Measurements from ENCODE around the gene ZFYVE9. TPM values are rescaled to one million over a fixed set of nuclear protein-coding genes. Genes with fewer than 3 reads are reported as not detected.

Gene ZFYVE9
- total RNA-seq, 1 experiment from 2014 or later, result 19.6 TPM

GRCh38 chr1:52140633-52141512 lies 1.0 kb upstream of the ZFYVE9 start:
- Mint-ChIP-seq H3K4me3 (peak overlapping the region; percentile 73), H3K27ac (no peak overlapping the region), H3K27me3 (ENCODE audit: low read depth) (peaks cover 18% of the 10 kb centered on the region), H3K9me3 (no peaks in the 10 kb centered on the region), H3K4me1 (peaks cover 15% of the 10 kb centered on the region), H3K36me3 (no peaks in the 10 kb centered on the region)
- ATAC-seq (no peak), DNase-seq (ENCODE audit: low spot score) (no peak)
- POLR2A ChIA-PET, result interaction anchor here (0.6 kb wide), 1 partner anchor 208 kb away, joined by 10 read pairs; no protein-coding TSS in a partner anchor
- no peak for TF ChIP-seq FOXP4 (CRISPR knock-in tag; IDR thresholded peaks at IDR 0.05)
- no peak for TF ChIP-seq ESRRA (CRISPR knock-in tag; IDR thresholded peaks at IDR 0.05; ENCODE audit: borderline replicate concordance)
- no peak for TF ChIP-seq TCF7 (CRISPR knock-in tag; IDR thresholded peaks at IDR 0.05; ENCODE audit: low read depth)
- TF ChIP-seq, protein P1, sequence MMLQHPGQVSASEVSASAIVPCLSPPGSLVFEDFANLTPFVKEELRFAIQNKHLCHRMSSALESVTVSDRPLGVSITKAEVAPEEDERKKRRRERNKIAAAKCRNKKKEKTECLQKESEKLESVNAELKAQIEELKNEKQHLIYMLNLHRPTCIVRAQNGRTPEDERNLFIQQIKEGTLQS (CRISPR knock-in tag; conservative IDR thresholded peaks at IDR 0.05), result no peak
- CTCF ChIA-PET, result interaction anchor here (0.6 kb wide), 1 partner anchor 28 kb away, joined by 3 read pairs; no protein-coding TSS in a partner anchor

DNA sequence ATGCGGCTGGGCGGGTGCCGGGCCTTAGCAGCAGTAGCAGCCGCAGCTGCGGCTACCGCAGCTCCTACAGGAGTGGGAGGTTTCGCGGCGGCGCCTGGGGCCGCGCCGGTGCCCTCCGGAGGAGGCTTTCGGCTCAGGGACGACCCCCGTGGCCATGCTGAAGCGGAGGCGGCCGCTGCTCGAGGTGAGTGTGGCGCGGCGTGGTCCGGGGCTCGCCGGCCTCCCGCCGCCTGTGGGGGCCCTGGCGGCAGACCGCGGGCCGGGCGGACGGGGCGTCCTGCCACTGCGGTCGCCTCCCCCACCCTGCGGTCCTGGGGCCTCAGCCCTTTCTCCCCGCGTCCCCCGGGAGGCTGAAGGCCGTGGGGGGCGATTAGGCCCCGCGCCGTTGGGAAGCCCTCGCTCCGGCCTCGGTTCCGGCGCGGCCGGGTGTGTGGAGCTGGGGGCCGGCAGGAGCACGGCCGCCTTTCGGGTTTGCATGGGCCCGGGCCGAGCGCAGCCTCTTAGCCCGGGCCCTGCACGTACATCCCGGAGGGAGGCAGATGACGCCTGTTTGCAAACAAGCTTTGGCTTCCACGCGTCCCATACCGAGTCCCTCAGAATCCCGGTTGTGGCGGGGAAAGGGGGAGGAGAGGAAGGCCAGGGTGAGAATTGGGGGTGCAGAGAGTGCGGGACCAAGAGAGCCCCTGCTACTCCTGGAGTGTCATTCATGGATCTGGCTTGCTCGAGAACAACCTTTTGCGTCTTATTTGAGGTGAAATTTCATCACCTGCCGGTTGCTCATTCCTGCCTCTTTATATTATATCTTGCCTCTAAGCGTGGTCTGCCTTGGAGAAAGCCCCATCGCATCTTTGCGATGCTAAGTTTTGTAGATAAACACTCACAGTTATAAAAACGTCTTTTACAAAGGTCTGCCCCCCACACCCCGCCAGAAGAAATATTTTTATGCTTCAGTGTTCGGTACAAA lies 613 bp downstream of the ZFYVE9 start:
- DNase-seq (ENCODE audit: low spot score), result peak; percentile 55
- Mint-ChIP-seq H3K36me3 (no peaks in the 10 kb centered on the region), H3K4me1 (peaks cover 15% of the 10 kb centered on the region), H3K4me3 (peak overlapping the region; percentile 86), H3K27me3 (ENCODE audit: low read depth) (peaks cover 18% of the 10 kb centered on the region), H3K27ac (no peak overlapping the region), H3K9me3 (no peaks in the 10 kb centered on the region)
- peak; percentile 51 for ATAC-seq
- POLR2A ChIA-PET, result interaction anchor here (1.0 to 1.5 kb wide), 2 partner anchors 9 to 87 kb away, joined by 3 to 7 read pairs; partner anchors contain the start of gene TXNDC12
- CTCF ChIA-PET, result interaction anchor here (0.6 to 1.7 kb wide), 6 partner anchors 15 to 226 kb away, joined by 3 to 7 read pairs (median 3); no protein-coding TSS in a partner anchor
- TF ChIP-seq, protein P2, sequence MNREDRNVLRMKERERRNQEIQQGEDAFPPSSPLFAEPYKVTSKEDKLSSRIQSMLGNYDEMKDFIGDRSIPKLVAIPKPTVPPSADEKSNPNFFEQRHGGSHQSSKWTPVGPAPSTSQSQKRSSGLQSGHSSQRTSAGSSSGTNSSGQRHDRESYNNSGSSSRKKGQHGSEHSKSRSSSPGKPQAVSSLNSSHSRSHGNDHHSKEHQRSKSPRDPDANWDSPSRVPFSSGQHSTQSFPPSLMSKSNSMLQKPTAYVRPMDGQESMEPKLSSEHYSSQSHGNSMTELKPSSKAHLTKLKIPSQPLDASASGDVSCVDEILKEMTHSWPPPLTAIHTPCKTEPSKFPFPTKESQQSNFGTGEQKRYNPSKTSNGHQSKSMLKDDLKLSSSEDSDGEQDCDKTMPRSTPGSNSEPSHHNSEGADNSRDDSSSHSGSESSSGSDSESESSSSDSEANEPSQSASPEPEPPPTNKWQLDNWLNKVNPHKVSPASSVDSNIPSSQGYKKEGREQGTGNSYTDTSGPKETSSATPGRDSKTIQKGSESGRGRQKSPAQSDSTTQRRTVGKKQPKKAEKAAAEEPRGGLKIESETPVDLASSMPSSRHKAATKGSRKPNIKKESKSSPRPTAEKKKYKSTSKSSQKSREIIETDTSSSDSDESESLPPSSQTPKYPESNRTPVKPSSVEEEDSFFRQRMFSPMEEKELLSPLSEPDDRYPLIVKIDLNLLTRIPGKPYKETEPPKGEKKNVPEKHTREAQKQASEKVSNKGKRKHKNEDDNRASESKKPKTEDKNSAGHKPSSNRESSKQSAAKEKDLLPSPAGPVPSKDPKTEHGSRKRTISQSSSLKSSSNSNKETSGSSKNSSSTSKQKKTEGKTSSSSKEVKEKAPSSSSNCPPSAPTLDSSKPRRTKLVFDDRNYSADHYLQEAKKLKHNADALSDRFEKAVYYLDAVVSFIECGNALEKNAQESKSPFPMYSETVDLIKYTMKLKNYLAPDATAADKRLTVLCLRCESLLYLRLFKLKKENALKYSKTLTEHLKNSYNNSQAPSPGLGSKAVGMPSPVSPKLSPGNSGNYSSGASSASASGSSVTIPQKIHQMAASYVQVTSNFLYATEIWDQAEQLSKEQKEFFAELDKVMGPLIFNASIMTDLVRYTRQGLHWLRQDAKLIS (CRISPR knock-in tag; IDR thresholded peaks at IDR 0.05; ENCODE audit: borderline replicate concordance), result no peak
- TF ChIP-seq, protein P3, sequence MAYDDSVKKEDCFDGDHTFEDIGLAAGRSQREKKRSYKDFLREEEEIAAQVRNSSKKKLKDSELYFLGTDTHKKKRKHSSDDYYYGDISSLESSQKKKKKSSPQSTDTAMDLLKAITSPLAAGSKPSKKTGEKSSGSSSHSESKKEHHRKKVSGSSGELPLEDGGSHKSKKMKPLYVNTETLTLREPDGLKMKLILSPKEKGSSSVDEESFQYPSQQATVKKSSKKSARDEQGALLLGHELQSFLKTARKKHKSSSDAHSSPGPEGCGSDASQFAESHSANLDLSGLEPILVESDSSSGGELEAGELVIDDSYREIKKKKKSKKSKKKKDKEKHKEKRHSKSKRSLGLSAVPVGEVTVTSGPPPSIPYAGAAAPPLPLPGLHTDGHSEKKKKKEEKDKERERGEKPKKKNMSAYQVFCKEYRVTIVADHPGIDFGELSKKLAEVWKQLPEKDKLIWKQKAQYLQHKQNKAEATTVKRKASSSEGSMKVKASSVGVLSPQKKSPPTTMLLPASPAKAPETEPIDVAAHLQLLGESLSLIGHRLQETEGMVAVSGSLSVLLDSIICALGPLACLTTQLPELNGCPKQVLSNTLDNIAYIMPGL (CRISPR knock-in tag; IDR thresholded peaks at IDR 0.05), result peak; percentile 13; the same call in 1 of the 2 replicates
- TF ChIP-seq, protein P4, sequence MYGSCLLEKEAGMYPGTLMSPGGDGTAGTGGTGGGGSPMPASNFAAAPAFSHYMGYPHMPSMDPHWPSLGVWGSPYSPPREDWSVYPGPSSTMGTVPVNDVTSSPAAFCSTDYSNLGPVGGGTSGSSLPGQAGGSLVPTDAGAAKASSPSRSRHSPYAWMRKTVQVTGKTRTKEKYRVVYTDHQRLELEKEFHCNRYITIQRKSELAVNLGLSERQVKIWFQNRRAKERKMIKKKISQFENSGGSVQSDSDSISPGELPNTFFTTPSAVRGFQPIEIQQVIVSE (CRISPR knock-in tag; IDR thresholded peaks at IDR 0.05; ENCODE audit: borderline replicate concordance), result no peak
- TF ChIP-seq ZBTB21 (CRISPR knock-in tag; IDR thresholded peaks at IDR 0.05; ENCODE audit: borderline replicate concordance), result no peak
- TF ChIP-seq, protein P5, sequence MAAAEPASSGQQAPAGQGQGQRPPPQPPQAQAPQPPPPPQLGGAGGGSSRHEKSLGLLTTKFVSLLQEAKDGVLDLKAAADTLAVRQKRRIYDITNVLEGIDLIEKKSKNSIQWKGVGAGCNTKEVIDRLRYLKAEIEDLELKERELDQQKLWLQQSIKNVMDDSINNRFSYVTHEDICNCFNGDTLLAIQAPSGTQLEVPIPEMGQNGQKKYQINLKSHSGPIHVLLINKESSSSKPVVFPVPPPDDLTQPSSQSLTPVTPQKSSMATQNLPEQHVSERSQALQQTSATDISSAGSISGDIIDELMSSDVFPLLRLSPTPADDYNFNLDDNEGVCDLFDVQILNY (CRISPR knock-in tag; IDR thresholded peaks at IDR 0.05), result no peak; the same call in 1 of the 2 replicates
- TF ChIP-seq SOX15 (CRISPR knock-in tag; IDR thresholded peaks at IDR 0.05), result no peak
- peak; percentile 82; the same call in 1 of the 2 replicates for TF ChIP-seq JUN (CRISPR knock-in tag; IDR thresholded peaks at IDR 0.05)
- 0 out of 2 replicates have a peak, but pooled peaks have one; percentile 20 for TF ChIP-seq ZNF317 (CRISPR knock-in tag; IDR thresholded peaks at IDR 0.05; ENCODE audit: borderline replicate concordance, low read depth)
- peak; percentile 45; the same call in 1 of the 2 replicates for TF ChIP-seq NFE2L1 (CRISPR knock-in tag; IDR thresholded peaks at IDR 0.05)
- TF ChIP-seq CREM (CRISPR knock-in tag; IDR thresholded peaks at IDR 0.05), result no peak
- no peak for TF ChIP-seq ATF1 (CRISPR knock-in tag; IDR thresholded peaks at IDR 0.05)
- TF ChIP-seq ZNF263 (CRISPR knock-in tag; IDR thresholded peaks at IDR 0.05; ENCODE audit: low read depth), result 0 out of 2 replicates have a peak, but pooled peaks have one; percentile 30
- TF ChIP-seq GABPB1 (CRISPR knock-in tag; IDR thresholded peaks at IDR 0.05), result no peak
- TF ChIP-seq, protein P6, sequence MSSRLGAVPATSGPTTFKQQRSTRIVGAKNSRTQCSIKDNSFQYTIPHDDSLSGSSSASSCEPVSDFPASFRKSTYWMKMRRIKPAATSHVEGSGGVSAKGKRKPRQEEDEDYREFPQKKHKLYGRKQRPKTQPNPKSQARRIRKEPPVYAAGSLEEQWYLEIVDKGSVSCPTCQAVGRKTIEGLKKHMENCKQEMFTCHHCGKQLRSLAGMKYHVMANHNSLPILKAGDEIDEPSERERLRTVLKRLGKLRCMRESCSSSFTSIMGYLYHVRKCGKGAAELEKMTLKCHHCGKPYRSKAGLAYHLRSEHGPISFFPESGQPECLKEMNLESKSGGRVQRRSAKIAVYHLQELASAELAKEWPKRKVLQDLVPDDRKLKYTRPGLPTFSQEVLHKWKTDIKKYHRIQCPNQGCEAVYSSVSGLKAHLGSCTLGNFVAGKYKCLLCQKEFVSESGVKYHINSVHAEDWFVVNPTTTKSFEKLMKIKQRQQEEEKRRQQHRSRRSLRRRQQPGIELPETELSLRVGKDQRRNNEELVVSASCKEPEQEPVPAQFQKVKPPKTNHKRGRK (CRISPR knock-in tag; IDR thresholded peaks at IDR 0.05; ENCODE audit: borderline replicate concordance), result no peak
- no peak for TF ChIP-seq ZNF232 (CRISPR knock-in tag; IDR thresholded peaks at IDR 0.05)

All from WTC11 (cell line).